Transverse colon (tissue), 4 donors: ENCODE results near the gene SYTL4.

Experiments used
- CTCF ChIP-seq, 5 experiments: fragments of 200-600 bp in 3 of 5; fragments of 450-650 bp in 2 of 5; sonication (generic) in 3 of 5; IDR thresholded peaks; 1 replicate in 2 of 5; 2 replicates in 3 of 5; pipeline ENCODE4 v1.5.1; 2016 to 2017; ENCODE audit warnings: antibody characterized with exemption in 5 of 5, inconsistent platforms in 3 of 5, mild to moderate bottlenecking in 2 of 5, moderate library complexity in 1 of 5
- EP300 ChIP-seq: sonication (generic); formaldehyde crosslinking; IDR thresholded peaks from one replicate; pipeline ENCODE4 v1.6.1; 2017; ENCODE audit warnings: antibody characterized with exemption, low read depth
- POLR2A ChIP-seq: fragments of 450-650 bp; IDR thresholded peaks from one replicate; pipeline ENCODE4 v1.6.1; 2016; ENCODE audit warnings: antibody characterized with exemption, mild to moderate bottlenecking, moderate library complexity
- POLR2AphosphoS5 ChIP-seq, 3 donors: sonication (generic); formaldehyde crosslinking; IDR thresholded peaks; one replicate each; pipeline ENCODE4 v1.6.1; 2016; ENCODE audit warnings: antibody characterized with exemption in 3 of 3

- TF ChIP-seq CTCF (IDR thresholded peaks at IDR 0.05): no peak
- TF ChIP-seq EP300: no peak
- no peak for TF ChIP-seq POLR2A
- no peak for TF ChIP-seq POLR2AphosphoS5 (IDR thresholded peaks at IDR 0.05)
Measured at GRCh38 chrX:100625985-100626491, 105.9 kb downstream of the SYTL4 start.
